HT-29 (cell line): ENCODE data around the gene RNF113B. TPM values are rescaled to one million over a fixed set of nuclear protein-coding genes. Genes with fewer than 3 reads are reported as not detected.

Experiments
- DNase-seq: peaks from one replicate; pipeline ENCODE4 v3.0.0-alpha.2; 2015; ENCODE audit warnings: low spot score
- small RNA-seq: library from RNA; depleted of rRNA; stranded (forward); fragments of <200 nt; gene quantifications from one replicate; pipeline ENCODE3, GENCODE V24; 2014
- total RNA-seq: library from RNA; depleted of rRNA; stranded (reverse); fragments of >200 nt; shearing (Covaris generic); gene quantifications from 2 replicates; pipeline ENCODE4 v1.2.3, GENCODE V29; 2014; rRNA removed

The RNF113B gene
- total RNA-seq, 1 experiment from 2014 or later = not detected

DNA sequence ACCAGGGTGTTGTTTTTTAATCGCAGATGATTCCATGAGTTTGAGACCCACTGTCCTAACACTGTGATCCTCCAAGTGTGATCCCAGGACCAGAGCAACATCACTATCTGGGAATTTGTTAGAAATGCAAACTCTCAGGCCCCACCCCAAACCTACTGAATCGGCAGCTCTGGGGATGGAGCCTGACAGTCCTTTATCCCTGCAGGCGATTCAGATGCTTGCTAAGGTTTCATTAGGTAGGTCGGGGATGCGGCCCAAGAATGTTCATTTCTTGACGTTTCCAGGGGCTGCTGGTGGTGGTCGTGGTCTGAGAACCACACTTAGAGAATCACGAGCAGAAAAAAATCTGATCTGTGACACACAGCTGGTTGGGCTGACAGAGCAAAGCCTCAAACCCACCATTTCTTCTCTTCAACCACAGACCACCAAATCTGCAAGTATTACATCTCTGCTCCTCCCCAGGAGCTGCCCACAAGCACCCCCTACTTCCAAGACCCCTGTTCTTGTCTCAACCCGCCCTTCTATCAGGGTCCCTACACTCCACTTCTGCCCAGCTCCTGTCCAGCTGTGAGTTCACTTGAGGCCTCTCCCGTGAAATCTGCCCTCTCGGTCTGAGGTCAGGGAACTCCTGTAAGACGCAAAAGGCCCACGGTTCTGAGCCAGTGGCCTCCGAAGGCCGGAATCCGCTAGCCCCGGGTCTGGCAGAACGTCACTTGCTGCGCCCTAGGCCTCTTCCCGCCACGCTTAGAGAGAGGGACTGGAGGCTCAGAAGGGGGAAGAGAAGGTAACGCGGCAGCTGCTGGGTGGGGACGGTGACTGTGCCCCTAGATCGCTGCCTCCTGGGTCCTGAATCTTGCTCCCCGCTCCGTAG is 35.3 kb downstream of the RNF113B start:
- DNase-seq = peak; percentile 71

DNA sequence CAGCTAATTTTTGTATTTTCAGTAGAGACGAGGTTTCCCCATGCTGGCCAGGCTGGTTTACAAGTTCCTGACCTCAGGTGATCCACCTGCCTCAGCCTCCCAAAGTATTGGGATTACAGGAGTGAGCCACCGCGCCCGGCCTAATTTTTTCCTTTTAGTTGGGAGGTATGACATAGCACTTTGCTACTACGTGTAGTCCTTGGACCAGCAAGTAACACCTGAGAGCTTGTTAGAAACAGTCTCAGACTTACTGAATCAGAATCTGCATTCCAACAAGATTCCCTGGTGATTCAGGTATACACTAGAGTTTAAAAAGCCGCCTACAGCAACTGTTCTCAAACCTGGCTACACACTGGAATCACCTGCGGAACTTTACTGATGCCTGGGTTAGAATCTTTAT is 36.0 kb downstream of the RNF113B start:
- no peak for DNase-seq

DNA sequence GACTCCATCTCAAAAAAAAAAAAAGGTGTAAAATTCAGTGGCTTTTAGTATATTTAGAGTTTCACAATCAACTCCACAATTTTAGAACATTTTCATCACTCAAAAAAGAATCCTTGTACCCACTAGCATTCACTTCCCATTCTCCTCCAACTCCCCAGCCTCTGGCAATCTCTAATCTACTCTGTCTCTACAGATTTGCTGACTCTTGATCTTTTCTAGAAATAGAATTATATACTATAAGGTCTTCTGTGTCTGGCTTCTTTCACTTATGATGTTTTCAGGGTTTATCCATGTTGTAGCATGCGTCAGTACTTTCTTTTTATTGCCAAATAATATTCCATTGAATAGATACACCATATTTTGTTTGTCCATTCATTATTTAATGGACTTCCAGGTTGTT is 42.2 kb downstream of the RNF113B start:
- DNase-seq = no peak

DNA sequence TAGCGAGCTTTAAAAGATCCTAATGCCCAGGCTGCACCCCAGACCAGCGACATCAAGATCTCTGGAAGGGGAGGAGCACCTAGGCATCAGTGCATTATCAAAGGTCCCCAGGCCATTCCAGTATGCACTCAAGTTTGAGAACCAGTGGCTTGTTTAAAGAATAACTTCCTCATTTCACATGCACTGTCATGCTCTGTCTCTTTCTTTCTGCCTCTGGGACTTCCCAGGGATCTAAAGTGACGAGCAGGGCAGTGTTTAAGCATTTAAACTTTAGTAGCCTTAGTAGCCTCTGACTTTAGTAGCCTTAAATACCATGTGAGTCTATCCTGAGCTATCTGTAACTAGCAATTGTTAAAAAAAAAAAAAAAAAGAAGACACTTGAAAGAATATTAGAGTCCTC is 43.1 kb downstream of the RNF113B start:
- DNase-seq = no peak

DNA sequence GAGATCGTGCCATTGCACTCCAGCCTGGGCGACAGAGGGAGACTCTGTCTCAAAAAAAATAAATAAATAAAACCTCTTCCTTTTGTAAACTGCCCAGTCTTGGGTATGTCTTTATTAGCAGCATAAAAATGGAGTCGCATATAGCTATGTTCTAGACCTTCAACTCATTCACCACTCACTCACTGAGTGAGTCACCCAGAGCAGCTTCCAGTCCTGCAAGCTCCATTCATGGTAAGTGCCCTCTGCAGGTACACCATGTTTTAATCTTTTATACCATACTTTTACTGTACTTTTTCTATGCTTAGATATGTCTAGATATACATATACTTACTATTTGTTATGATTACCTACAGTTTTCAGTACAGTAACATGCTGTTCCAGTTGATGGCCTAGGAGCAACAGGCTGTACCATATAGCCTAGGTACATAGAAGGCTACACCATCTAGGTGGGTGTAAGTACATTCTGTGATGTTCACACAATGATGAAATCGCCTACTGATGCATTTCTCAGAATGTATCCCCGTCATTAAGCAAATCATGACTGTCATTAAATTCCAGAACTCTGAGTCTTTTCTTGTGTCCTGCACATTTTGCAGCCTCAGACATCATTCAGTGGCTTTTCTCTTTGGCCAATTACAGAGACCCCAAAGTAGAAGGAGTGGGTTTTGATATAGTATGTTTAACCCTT is 47.9 kb downstream of the RNF113B start:
- no peak for DNase-seq

Small RNA genes within 50 kb of the gene (small RNA-seq; reads per million reads assigned to genes)
- gene MIR3170 = not detected

Other genes with a start within 250 kb of the RNF113B start
- gene IPO5, start 223.6 kb downstream of the RNF113B start, total RNA-seq = 135 and 162 TPM in 2 replicates
- gene FARP1, start 34.2 kb downstream of the RNF113B start, total RNA-seq = 46.4 and 49.0 TPM in 2 replicates